H1 (cell line): ENCODE results near the gene GNAQ. TPM values are rescaled to one million over a fixed set of nuclear protein-coding genes. Genes with fewer than 3 reads are reported as not detected.

Experiments used
- CTCF ChIA-PET: fragments of 300-600 bp; sonication (Branson Sonifier 250); formaldehyde crosslinking; loops from one replicate; lab custom pipeline; 2021; ENCODE audit not compliant: partially characterized antibody; lab: Charles Lee
- POLR2A ChIA-PET: fragments of 300-600 bp; sonication (Branson Sonifier 250); formaldehyde crosslinking; loops from one replicate; lab custom pipeline; 2021; ENCODE audit warnings: inconsistent platforms; ENCODE audit not compliant: partially characterized antibody; lab: Charles Lee
- DNase-seq, 2 experiments: peaks; one replicate each; pipeline versions ENCODE4 v3.0.0 to v3.0.0-alpha.2; 2010 to 2022; ENCODE audit warnings: low spot score in 2 of 2, low read depth in 1 of 2, mixed read lengths in 1 of 2
- FAIRE-seq: peaks from 2 replicates; lab custom pipeline; 2011; peaks lifted over from hg19 to GRCh38; lab: Jason Lieb, UNC
- H2AFZ ChIP-seq: 2 replicates; pipeline ENCODE4 v1.8.1; 2012; ENCODE audit warnings: low read length, inconsistent platforms
- H2AK5ac ChIP-seq: 2 replicates; pipeline ENCODE4 v1.6.1; 2013; ENCODE audit warnings: low read depth, low read length
- H2BK120ac ChIP-seq: replicated peaks from 2 replicates; pipeline ENCODE3; 2013; ENCODE audit warnings: low read depth, low read length, inconsistent platforms
- H2BK12ac ChIP-seq: 2 replicates; pipeline ENCODE4 v1.6.1; 2013; ENCODE audit warnings: low read depth, low read length
- H2BK15ac ChIP-seq: 2 replicates; pipeline ENCODE4 v1.6.1; 2013; ENCODE audit warnings: low read length
- H2BK20ac ChIP-seq: 2 replicates; pipeline ENCODE4 v1.6.1; 2013; ENCODE audit warnings: low read length
- H2BK5ac ChIP-seq: 2 replicates; pipeline ENCODE4 v1.6.1; 2013; ENCODE audit warnings: low read depth, low read length
- H3K14ac ChIP-seq: 2 replicates; pipeline ENCODE4 v1.6.1; 2013; ENCODE audit warnings: inconsistent platforms; ENCODE audit not compliant: insufficient read length
- H3K18ac ChIP-seq: 2 replicates; pipeline ENCODE4 v1.6.1; 2013; ENCODE audit warnings: low read length; ENCODE audit errors: extremely low read depth
- H3K23ac ChIP-seq: 2 replicates; pipeline ENCODE4 v1.6.1; 2013; ENCODE audit warnings: inconsistent platforms; ENCODE audit not compliant: insufficient read length
- H3K23me2 ChIP-seq: 2 replicates; pipeline ENCODE4 v1.6.1; 2013; ENCODE audit warnings: low read depth, low read length
- H3K27ac ChIP-seq: 2 replicates; pipeline ENCODE4 v1.6.1; 2011; ENCODE audit warnings: low read depth, low read length, inconsistent platforms
- H3K27me3 ChIP-seq, 4 experiments: replicated peaks in 1 of 4; 1 replicate in 1 of 4; 2 replicates in 3 of 4; pipeline versions ENCODE4 v1.6.1 to v1.8.1; 2011 to 2013; ENCODE audit warnings: low read length in 3 of 4, mild to moderate bottlenecking in 3 of 4, inconsistent platforms in 2 of 4, mixed read lengths in 2 of 4, moderate library complexity in 1 of 4; ENCODE audit not compliant: control insufficient read depth in 3 of 4, insufficient read depth in 3 of 4; ENCODE audit errors: extremely low read depth in 1 of 4
- H3K36me3 ChIP-seq, 4 experiments: 2 replicates each; pipeline versions ENCODE4 v1.6.1 to v1.8.1; 2011 to 2013; ENCODE audit warnings: mild to moderate bottlenecking in 4 of 4, low read length in 3 of 4, moderate library complexity in 2 of 4, control low read depth in 1 of 4, inconsistent platforms in 1 of 4; ENCODE audit not compliant: insufficient read depth in 4 of 4, control insufficient read depth in 2 of 4
- H3K4ac ChIP-seq: replicated peaks from 2 replicates; pipeline ENCODE3; 2013; ENCODE audit warnings: low read length, low read depth, mixed read lengths, inconsistent platforms; ENCODE audit not compliant: insufficient read length
- H3K4me1 ChIP-seq, 4 experiments: replicated peaks in 1 of 4; 1 replicate in 1 of 4; 2 replicates in 3 of 4; pipeline versions ENCODE4 v1.6.1 to v1.8.1; 2011 to 2013; ENCODE audit warnings: low read length in 3 of 4, inconsistent platforms in 2 of 4, mixed read lengths in 1 of 4; ENCODE audit not compliant: insufficient read depth in 4 of 4, control insufficient read depth in 3 of 4
- H3K4me2 ChIP-seq, 2 experiments: 2 replicates each; pipeline versions ENCODE4 v1.6.1 to v1.8.1; 2011 to 2013; ENCODE audit warnings: low read depth in 2 of 2, low read length in 2 of 2, control low read depth in 1 of 2, inconsistent platforms in 1 of 2, mild to moderate bottlenecking in 1 of 2; ENCODE audit not compliant: insufficient read depth in 1 of 2
- H3K4me3 ChIP-seq, 4 experiments: fragments of 200-600, 300-600 bp in 1 of 4; sonication (generic), shearing (Covaris generic), sonication (Bioruptor Twin) in 1 of 4; 2 replicates each; pipeline versions ENCODE4 v1.5.1 to v1.8.1; 2011 to 2016; ENCODE audit warnings: low read length in 4 of 4, low read depth in 3 of 4, control low read depth in 2 of 4, inconsistent platforms in 2 of 4, mild to moderate bottlenecking in 2 of 4, mixed read lengths in 1 of 4, moderate library complexity in 1 of 4; ENCODE audit not compliant: insufficient read depth in 2 of 4; ENCODE audit errors: extremely low read depth in 1 of 4
- H3K56ac ChIP-seq: replicated peaks from 2 replicates; pipeline ENCODE3; 2013; ENCODE audit warnings: low read depth, mild to moderate bottlenecking, mixed read lengths, low read length, inconsistent platforms; ENCODE audit not compliant: insufficient read length
- H3K79me1 ChIP-seq: 2 replicates; pipeline ENCODE4 v1.6.1; 2013; ENCODE audit warnings: low read depth, low read length, control low read depth
- H3K79me2 ChIP-seq, 2 experiments: 2 replicates each; pipeline versions ENCODE4 v1.6.1 to v1.8.1; 2012 to 2013; ENCODE audit warnings: low read length in 2 of 2, mild to moderate bottlenecking in 2 of 2, inconsistent platforms in 1 of 2; ENCODE audit not compliant: insufficient read depth in 2 of 2, control insufficient read depth in 1 of 2
- H3K9ac ChIP-seq, 4 experiments: replicated peaks in 1 of 4; 1 replicate in 1 of 4; 2 replicates in 3 of 4; pipeline versions ENCODE4 v1.6.1 to v1.8.1; 2011 to 2013; ENCODE audit warnings: low read depth in 3 of 4, low read length in 3 of 4, control low read depth in 2 of 4, mild to moderate bottlenecking in 2 of 4, moderate library complexity in 2 of 4, inconsistent platforms in 1 of 4; ENCODE audit errors: extremely low read depth in 1 of 4
- H3K9me3 ChIP-seq, 2 experiments: 2 replicates each; pipeline versions ENCODE4 v1.6.1 to v1.8.1; 2012 to 2013; ENCODE audit warnings: mild to moderate bottlenecking in 2 of 2, moderate library complexity in 2 of 2, control low read depth in 1 of 2, inconsistent platforms in 1 of 2, low read depth in 1 of 2, low read length in 1 of 2, mixed read lengths in 1 of 2; ENCODE audit not compliant: insufficient read depth in 2 of 2
- H4K20me1 ChIP-seq, 2 experiments: replicated peaks in 1 of 2; 2 replicates each; pipeline versions ENCODE3 to v1.8.1; 2011 to 2013; ENCODE audit warnings: inconsistent platforms in 2 of 2, low read length in 2 of 2, mild to moderate bottlenecking in 1 of 2; ENCODE audit not compliant: insufficient read depth in 2 of 2, control insufficient read depth in 1 of 2
- H4K5ac ChIP-seq: 2 replicates; pipeline ENCODE4 v1.6.1; 2013; ENCODE audit warnings: low read length, low read depth, mixed read lengths, inconsistent platforms; ENCODE audit not compliant: insufficient read length
- H4K8ac ChIP-seq: 2 replicates; pipeline ENCODE4 v1.8.0; 2013; ENCODE audit warnings: mild to moderate bottlenecking, moderate library complexity, low read length, inconsistent platforms; ENCODE audit not compliant: insufficient read depth; ENCODE audit errors: extremely low read depth
- H4K91ac ChIP-seq: replicated peaks from 2 replicates; pipeline ENCODE3; 2013; ENCODE audit warnings: low read length, mixed read lengths, inconsistent platforms; ENCODE audit not compliant: insufficient read length
- ASH2L ChIP-seq: fragments of 200-600, 300-600 bp; sonication (generic); IDR thresholded peaks from one replicate; pipeline ENCODE4 v1.7.1; 2017; ENCODE audit warnings: low read length
- BACH1 ChIP-seq: IDR thresholded peaks from 2 replicates; pipeline ENCODE4 v1.6.1; 2012; ENCODE audit warnings: low read length, improper control_type of control experiment
- CBX8 ChIP-seq: fragments of 300-800, 300-1000 bp; sonication (generic); IDR thresholded peaks from 2 replicates; pipeline ENCODE4 v1.7.1; 2016; ENCODE audit warnings: low read depth, low read length, borderline replicate concordance
- CTBP2 ChIP-seq: IDR thresholded peaks from 2 replicates; pipeline ENCODE4 v1.7.0; 2011; ENCODE audit warnings: borderline replicate concordance, mild to moderate bottlenecking, moderate library complexity, mixed read lengths, low read length; ENCODE audit not compliant: insufficient read depth, insufficient read length
- GABPA ChIP-seq: IDR thresholded peaks from 2 replicates; pipeline ENCODE4 v1.6.1; 2011; ENCODE audit warnings: mild to moderate bottlenecking, low read length, moderate library complexity, borderline replicate concordance; ENCODE audit not compliant: insufficient read depth
- JUND ChIP-seq: IDR thresholded peaks from 2 replicates; pipeline ENCODE4 v1.6.1; 2011; ENCODE audit warnings: mild to moderate bottlenecking, improper control_type of control experiment, low read length
- KDM5A ChIP-seq: fragments of 200-600 bp; IDR thresholded peaks from 2 replicates; pipeline ENCODE4 v1.7.1; 2012; ENCODE audit warnings: mild to moderate bottlenecking, low read length, inconsistent platforms, mixed read lengths
- NANOG ChIP-seq: IDR thresholded peaks from 2 replicates; pipeline ENCODE4 v1.6.1; 2011; ENCODE audit warnings: low read length, low read depth, mild to moderate bottlenecking, inconsistent platforms; ENCODE audit not compliant: insufficient read depth, poor library complexity, severe bottlenecking
- PHF8 ChIP-seq: fragments of 200-600 bp; sonication (generic); conservative IDR thresholded peaks from 2 replicates; pipeline ENCODE4 v1.7.1; 2012; ENCODE audit warnings: low read depth, mild to moderate bottlenecking, inconsistent platforms, low read length, moderate library complexity
- POLR2A ChIP-seq, 2 experiments: IDR thresholded peaks; 1 replicate in 1 of 2; 2 replicates in 1 of 2; pipeline ENCODE4 v1.6.1; 2011; ENCODE audit warnings: low read depth in 2 of 2, low read length in 2 of 2, mild to moderate bottlenecking in 2 of 2; ENCODE audit errors: control extremely low read depth in 1 of 2
- RAD21 ChIP-seq, 2 experiments: IDR thresholded peaks in 1 of 2; conservative IDR thresholded peaks in 1 of 2; 2 replicates each; pipeline ENCODE4 v1.6.1; 2011; ENCODE audit warnings: low read depth in 2 of 2, low read length in 2 of 2, improper control_type of control experiment in 1 of 2, inconsistent platforms in 1 of 2, mild to moderate bottlenecking in 1 of 2, moderate library complexity in 1 of 2
- SP4 ChIP-seq: IDR thresholded peaks from 2 replicates; pipeline ENCODE4 v1.6.1; 2012; ENCODE audit warnings: low read length, inconsistent platforms
- SRF ChIP-seq: IDR thresholded peaks from 2 replicates; pipeline ENCODE4 v1.6.1; 2011; ENCODE audit warnings: mild to moderate bottlenecking, low read depth, low read length, moderate library complexity
- TCF12 ChIP-seq: IDR thresholded peaks from 2 replicates; pipeline ENCODE4 v1.6.1; 2011; ENCODE audit warnings: low read depth, mild to moderate bottlenecking, low read length
- WGBS, 2 experiments: shearing (Covaris generic) in 1 of 2; methylation state at CpG; one replicate each; pipeline versions ENCODE4 v1.1.6 to v1.1.7; 2013 to 2015; ENCODE audit warnings: low lambda C conversion rate in 2 of 2, mixed read lengths in 2 of 2, inconsistent platforms in 1 of 2, low coverage in 1 of 2, missing lambda C conversion rate in 1 of 2; ENCODE audit not compliant: insufficient replicate concordance in 2 of 2, insufficient coverage in 1 of 2, insufficient read length in 1 of 2; ENCODE audit errors: extremely low coverage in 1 of 2, missing lambda C conversion rate in 1 of 2; 5-methylcytosine and 5-hydroxymethylcytosine counted together
- polyA plus RNA-seq, 7 experiments: library from polyadenylated mRNA; depleted of rRNA in 3 of 7; stranded (reverse) in 5 of 7; unstranded in 2 of 7; fragments of >200 nt in 5 of 7; fragments of 200-250 nt in 2 of 7; gene quantifications; 1 replicate in 5 of 7; 2 replicates in 1 of 7; 4 replicates in 1 of 7; pipeline versions ENCODE4 v1.2.1 to v1.2.3, GENCODE V29; 2011 to 2013; ENCODE audit warnings: missing spikeins in 2 of 7, mixed read lengths in 2 of 7
- total RNA-seq: library from RNA; stranded (reverse); fragmentation: NEBNext Ultra II Directional; extraction: Animal tissue kit (Norgen Biotek cat#: 25700); gene quantifications from 2 replicates; pipeline ENCODE4 v1.2.1, GENCODE V29; 2021
- TF ChIP-seq, protein P1 (sequence below): IDR thresholded peaks from 2 replicates; pipeline ENCODE4 v1.6.1; 2012; ENCODE audit warnings: inconsistent platforms

GNAQ gene
- total and polyA plus RNA-seq, 2 of the 8 experiments (the other 6 are each of a cell fraction or from before 2014, with no cell fraction given) = 22.8 to 63.8 TPM

DNA sequence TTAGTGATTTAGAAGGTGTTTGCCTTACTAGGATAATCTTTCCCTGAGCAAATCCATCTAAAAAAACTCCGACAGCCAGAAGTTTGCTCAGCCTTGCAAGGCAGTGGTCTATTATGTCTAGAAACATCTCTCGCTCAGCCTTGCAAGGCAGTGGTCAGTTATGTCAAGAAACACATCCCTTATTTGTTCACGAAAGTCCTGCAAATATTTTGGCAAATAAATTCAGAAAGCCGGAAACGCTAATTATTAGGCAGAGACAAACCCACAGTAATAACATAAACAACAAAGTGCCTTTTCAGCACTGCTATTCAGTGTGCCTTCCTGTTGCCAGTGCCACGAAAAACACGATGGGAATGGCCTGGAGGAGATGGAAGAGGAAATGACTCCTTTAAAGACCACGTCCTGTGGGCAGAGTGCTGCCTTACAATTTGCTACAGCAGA is 184.5 kb downstream of the GNAQ start:
- H3K9ac ChIP-seq = no peak overlapping the region
- H2BK5ac ChIP-seq = no peak overlapping the region
- H2AK5ac ChIP-seq = no peak overlapping the region
- H2AFZ ChIP-seq = no peak overlapping the region
- no peak overlapping the region for H3K23ac ChIP-seq
- no peak overlapping the region for H3K18ac ChIP-seq
- H2BK15ac ChIP-seq = no peak overlapping the region
- peaks cover 4% of the 10 kb centered on the region; the same call in 1 of the 2 replicates for H3K79me1 ChIP-seq
- DNase-seq (no peak), FAIRE-seq (no peak)
- H3K79me2 ChIP-seq = peaks cover 0 to 10% of the 10 kb centered on the region in 2 experiments; a peak in 1 of 4 replicates
- no peak overlapping the region for H4K8ac ChIP-seq
- H3K23me2 ChIP-seq = no peaks in the 10 kb centered on the region
- TF ChIP-seq CTBP2 (no peak), PHF8 (no peak), NANOG (no peak), RAD21 (IDR thresholded peaks at IDR 0.05 in 1 of 2, conservative IDR thresholded peaks at IDR 0.05 in 1 of 2; ENCODE audit: low read depth in 2 of 2, low read length in 2 of 2) (no peak), POLR2A (IDR thresholded peaks at IDR 0.05; ENCODE audit: control extremely low read depth in 1 of 2, low read depth in 2 of 2, low read length in 2 of 2) (no peak), BACH1 (no peak), SP4 (no peak), KDM5A (no peak), TCF12 (no peak), GABPA (no peak), ASH2L (no peak), CBX8 (no peak), JUND (no peak), SRF (no peak)
- TF ChIP-seq, protein P1, sequence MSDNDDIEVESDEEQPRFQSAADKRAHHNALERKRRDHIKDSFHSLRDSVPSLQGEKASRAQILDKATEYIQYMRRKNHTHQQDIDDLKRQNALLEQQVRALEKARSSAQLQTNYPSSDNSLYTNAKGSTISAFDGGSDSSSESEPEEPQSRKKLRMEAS = no peak
- no peaks in the 10 kb centered on the region for H3K36me3 ChIP-seq
- no peak overlapping the region for H3K4ac ChIP-seq
- no peaks in the 10 kb centered on the region for H3K9me3 ChIP-seq
- no peak overlapping the region for H4K5ac ChIP-seq
- ChIA-PET POLR2A (no interaction called here), CTCF (interaction anchor here (1.6 kb wide), 1 partner anchor 130 kb away, joined by 3 read pairs; no protein-coding TSS in a partner anchor)
- H4K91ac ChIP-seq = no peak overlapping the region
- WGBS, 2 experiments = 86% methylated on average over 8 of the region's 8 CpGs; no CpG with 5 or more reads in 1 of the 2 experiments
- H3K27ac ChIP-seq = no peak overlapping the region
- H3K14ac ChIP-seq = no peak overlapping the region
- no peaks in the 10 kb centered on the region for H3K27me3 ChIP-seq
- no peak overlapping the region for H3K56ac ChIP-seq
- no peak overlapping the region for H3K4me3 ChIP-seq
- H3K4me2 ChIP-seq = no peak overlapping the region
- no peak overlapping the region for H2BK12ac ChIP-seq
- H3K4me1 ChIP-seq = no peaks in the 10 kb centered on the region
- H4K20me1 ChIP-seq = peaks cover 0 to 2% of the 10 kb centered on the region in 2 experiments
- H2BK120ac ChIP-seq = no peak overlapping the region
- no peak overlapping the region for H2BK20ac ChIP-seq
